Measurements from ENCODE around the gene GARS1.
A peak's percentile ranks its signal among the peaks of the same experiment; 100 is the strongest.
"Not testable (repeated sequence)": the region's sequence is repeated elsewhere in the genome, so short reads cannot be mapped to it uniquely, and the experiment has no call there.

GARS1 gene

DNA sequence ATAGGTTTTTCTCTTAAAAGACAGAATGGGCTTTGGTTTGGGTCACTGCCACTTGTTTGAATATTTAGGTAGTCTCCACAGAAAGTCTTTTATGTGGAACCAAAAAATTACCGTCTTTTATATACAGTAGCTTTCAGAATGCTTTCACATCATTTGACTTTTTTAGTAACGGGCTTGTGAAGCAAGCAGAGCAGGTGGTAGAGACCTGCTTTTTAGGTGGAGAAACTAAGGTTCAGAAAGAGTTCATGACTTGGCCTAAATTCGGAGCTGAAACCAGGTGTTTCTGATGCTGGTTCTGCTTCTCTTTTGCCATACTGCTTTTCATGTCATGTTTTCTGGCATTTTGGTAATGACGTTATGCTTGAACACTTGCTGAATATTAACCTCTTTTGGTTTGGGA is 36.3 kb downstream of the GARS1 start:
- DNase-seq: no peak

- no peak for DNase-seq
Measured at GRCh38 chr7:30633223-30633622, 38.5 kb downstream of the GARS1 start.

- peak; percentile 26 for DNase-seq
Measured at GRCh38 chr7:30634193-30634626, 39.5 kb downstream of the GARS1 start.

- no peak for DNase-seq
Measured at GRCh38 chr7:30634634-30635201, 40.0 kb downstream of the GARS1 start.

GRCh38 chr7:30635798-30636197 is 41.1 kb downstream of the GARS1 start:
- peak; percentile 8 for DNase-seq

DNA sequence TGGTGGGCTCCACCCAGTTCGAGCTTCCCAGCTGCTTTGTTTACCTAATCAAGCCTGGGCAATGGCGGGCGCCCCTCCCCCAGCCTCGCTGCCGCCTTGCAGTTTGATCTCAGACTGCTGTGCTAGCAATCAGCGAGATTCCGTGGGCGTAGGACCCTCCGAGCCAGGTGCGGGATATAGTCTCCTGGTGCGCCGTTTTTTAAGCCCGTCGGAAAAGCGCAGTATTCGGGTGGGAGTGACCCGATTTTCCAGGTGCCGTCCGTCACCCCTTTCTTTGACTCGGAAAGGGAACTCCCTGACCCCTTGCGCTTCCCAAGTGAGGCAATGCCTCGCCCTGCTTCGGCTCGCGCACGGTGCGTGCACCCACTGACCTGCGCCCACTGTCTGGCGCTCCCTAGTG is 47.6 kb downstream of the GARS1 start:
- not testable (repeated sequence) for DNase-seq

- DNase-seq: no peak
Measured at GRCh38 chr7:30642789-30643188, 48.1 kb downstream of the GARS1 start.

- DNase-seq: no peak
Measured at GRCh38 chr7:30644286-30644955, 49.7 kb downstream of the GARS1 start.

- no peak for DNase-seq
Measured at GRCh38 chr7:30645661-30646060, 51.0 kb downstream of the GARS1 start.

DNA sequence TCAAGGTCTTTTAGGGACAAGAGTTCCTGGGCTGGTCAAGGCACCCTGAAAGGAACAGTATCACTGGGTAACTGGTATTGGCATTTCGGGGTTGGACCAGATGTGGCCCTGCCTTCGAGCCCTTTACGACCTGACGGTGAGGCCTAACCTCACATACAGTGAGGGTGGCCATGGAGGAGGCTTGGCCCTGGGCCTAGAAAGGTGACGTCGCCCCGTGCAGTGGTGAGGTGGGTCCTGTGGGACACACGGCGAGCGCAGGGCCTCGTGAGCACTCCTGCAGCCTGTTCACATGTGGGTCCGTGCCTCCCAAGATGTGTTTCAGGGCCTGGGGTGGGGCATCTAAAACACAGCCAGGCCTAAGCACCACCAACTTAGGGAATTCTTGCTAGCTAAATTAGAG is 51.5 kb downstream of the GARS1 start:
- no peak for DNase-seq

GRCh38 chr7:30647589-30648364 is 53.1 kb downstream of the GARS1 start:
- DNase-seq: no peak

- DNase-seq: no peak
Measured at GRCh38 chr7:30648744-30649540, 54.3 kb downstream of the GARS1 start.

DNA sequence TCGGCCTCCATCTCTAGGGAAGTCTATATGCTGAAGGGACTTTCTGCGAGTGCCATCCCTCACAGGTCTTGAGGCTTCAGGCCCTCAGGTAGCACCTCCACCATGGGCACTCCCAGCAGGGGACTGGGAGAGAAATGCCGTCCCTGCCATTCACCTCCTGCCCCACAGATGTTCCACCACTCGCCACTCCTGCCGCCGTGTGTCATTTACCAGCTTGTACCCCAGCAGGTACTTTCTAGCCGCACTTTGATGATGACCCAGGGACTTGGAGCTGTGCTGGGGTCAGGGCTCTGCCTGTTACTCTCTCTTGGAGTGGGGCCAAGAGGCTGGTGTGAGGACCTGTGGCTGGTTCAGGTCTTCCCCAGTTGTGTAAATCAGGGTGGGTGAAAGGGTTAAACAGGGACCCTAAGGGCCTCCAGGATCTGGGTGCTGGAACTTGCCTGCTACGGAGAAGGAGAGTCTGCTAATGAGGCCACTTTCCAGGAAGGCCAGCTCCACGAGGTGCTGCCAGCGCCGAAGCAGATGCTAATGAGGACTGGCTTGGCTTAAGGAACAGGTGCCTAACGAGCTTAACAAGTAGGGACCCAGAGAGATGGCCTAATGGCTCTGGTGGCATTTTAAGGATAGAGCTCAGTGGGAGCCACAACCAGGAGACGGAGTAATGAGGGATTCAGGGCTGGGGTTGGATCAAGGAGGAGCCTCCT is 55.2 kb downstream of the GARS1 start:
- DNase-seq: no peak

- DNase-seq: no peak
Measured at GRCh38 chr7:30650421-30650808, 55.7 kb downstream of the GARS1 start.

- DNase-seq: no peak
Measured at GRCh38 chr7:30652132-30652531, 57.5 kb downstream of the GARS1 start.

- no peak for DNase-seq
Measured at GRCh38 chr7:30652698-30653641, 58.3 kb downstream of the GARS1 start.

DNA sequence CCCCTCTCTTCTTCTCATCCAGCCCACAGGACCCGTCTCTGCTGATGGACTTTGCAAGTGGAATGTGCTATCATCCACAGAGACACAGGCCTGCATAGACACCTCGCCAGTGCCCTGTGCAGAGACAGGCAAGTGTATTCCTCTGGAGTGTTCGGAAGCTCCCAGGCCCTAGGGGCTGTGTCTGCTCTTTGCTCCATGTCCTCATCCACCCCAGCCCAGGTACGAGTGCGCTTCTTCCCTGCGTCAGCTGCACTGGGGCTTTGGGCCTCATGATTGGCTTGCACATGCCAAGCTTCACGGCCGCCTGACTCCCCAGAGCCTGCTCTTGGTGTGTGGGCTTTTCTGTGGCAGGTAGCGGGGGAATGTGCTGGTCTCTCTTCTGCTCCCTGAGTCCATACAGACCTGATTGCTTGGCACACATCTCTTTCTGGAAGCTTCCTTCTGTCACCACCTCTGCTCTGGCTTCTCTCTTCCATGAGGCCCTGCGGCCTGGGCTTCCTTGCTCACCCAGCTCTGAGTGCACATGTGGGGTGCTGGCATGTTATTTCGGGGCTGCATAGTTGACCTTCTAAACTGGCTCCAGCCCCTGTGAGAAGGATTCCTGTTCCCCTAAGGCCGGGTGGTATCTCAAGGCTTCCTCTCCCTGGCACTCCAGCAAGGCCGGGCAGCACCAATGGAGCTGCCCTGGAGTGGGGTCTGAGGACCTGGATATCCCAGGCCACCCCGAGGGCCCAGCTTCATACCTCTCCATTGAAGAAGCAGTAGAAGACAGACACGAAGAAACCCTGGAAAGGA is 59.8 kb downstream of the GARS1 start:
- DNase-seq: no peak

DNA sequence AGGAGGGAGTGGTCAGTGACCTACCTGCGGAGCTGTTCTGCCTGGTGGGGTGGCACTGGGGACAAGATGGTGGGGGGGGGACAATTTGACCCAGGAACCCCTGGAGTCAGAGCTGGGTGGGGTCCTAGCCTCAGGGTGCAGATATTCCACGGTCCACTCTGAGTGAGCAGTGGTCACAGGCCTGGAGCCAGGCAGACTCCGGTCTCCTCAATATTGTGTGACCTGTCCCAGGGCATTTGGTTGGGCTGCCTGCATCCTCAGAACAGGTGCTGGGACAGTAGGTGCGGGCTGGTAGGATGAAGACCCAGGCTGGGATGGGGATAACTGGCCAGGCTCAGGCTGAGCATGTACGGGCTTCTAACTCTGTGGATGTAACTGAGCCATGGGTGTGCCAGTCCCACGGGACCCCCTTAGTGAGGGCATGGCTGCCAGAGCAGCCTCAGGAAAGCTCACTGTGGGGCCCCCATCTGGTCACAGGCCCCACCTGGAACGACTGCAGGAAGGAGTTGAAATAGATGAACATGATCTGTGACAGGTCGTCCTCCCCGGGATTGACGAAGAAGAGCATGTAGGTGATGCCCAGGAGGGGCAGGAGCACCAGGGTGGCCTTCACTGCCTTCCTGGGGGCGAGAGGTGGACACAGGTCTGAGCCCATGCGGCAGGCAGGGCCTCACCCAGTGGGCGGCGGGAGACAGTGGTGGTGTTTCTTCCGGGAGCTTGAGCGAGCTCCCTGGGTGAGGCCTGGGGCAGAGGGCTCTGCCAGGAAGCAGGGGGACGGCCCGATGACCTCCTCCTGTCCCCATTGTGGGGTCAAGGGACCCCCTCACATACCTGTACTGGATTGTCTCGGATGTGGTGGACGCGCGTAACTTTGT is 60.7 kb downstream of the GARS1 start:
- no peak for DNase-seq
